Caco-2 (cell line): ENCODE results near the gene SCAMP1. TPM values are rescaled to one million over a fixed set of nuclear protein-coding genes. Genes with fewer than 3 reads are reported as not detected.

Experiments
- BruUV-seq: library from RNA; stranded (reverse); fragments of 400-500 nt; replicated peaks from 2 replicates; lab custom pipeline; 2021; lab: Mats Ljungman, UMichigan
- CTCF ChIA-PET: fragments of 300-600 bp; sonication (Branson Sonifier 250); formaldehyde crosslinking; loops from one replicate; lab custom pipeline; 2022; ENCODE audit warnings: antibody characterized with exemption; lab: Charles Lee
- POLR2A ChIA-PET: fragments of 300-600 bp; sonication (Branson Sonifier 250); formaldehyde crosslinking; loops from one replicate; lab custom pipeline; 2022; ENCODE audit warnings: antibody characterized with exemption; lab: Charles Lee
- DNase-seq, 2 experiments: peaks; one replicate each; pipeline versions ENCODE4 v3.0.0 to v3.0.0-alpha.2; 2020 to 2022
- H3K27me3 ChIP-seq: replicated peaks from 2 replicates; pipeline ENCODE4 v1.6.0; 2011; ENCODE audit warnings: low read length; ENCODE audit not compliant: control insufficient read depth, insufficient read depth
- H3K36me3 ChIP-seq: 2 replicates; pipeline ENCODE4 v1.5.1; 2011; ENCODE audit warnings: low read length; ENCODE audit not compliant: control insufficient read depth, insufficient read depth
- H3K4me1 ChIP-seq: fragments of 250-450 bp; sonication (Bioruptor Pico); 2 replicates; pipeline ENCODE4 v1.5.1; 2020; ENCODE audit warnings: mild to moderate bottlenecking
- H3K4me3 ChIP-seq: 2 replicates; pipeline ENCODE4 v1.5.1; 2011; ENCODE audit warnings: low read depth, mild to moderate bottlenecking, control low read depth, low read length
- H3K9me3 ChIP-seq: fragments of 250-450 bp; sonication (Bioruptor Pico); 2 replicates; pipeline ENCODE4 v1.5.1; 2020; ENCODE audit warnings: mild to moderate bottlenecking, moderate library complexity
- H3K27ac Mint-ChIP-seq: one replicate; pipeline ENCODE4 v1.8.0; 2022; ENCODE audit warnings: mixed read lengths; ENCODE audit not compliant: unreplicated experiment
- H3K27me3 Mint-ChIP-seq: one replicate; pipeline ENCODE4 v1.8.0; 2022; ENCODE audit warnings: mixed read lengths; ENCODE audit not compliant: insufficient read depth, unreplicated experiment
- H3K36me3 Mint-ChIP-seq: one replicate; pipeline ENCODE4 v1.8.0; 2022; ENCODE audit warnings: mild to moderate bottlenecking, mixed read lengths; ENCODE audit not compliant: insufficient read depth, unreplicated experiment
- H3K4me1 Mint-ChIP-seq: one replicate; pipeline ENCODE4 v1.8.0; 2022; ENCODE audit warnings: low read depth, mixed read lengths; ENCODE audit not compliant: unreplicated experiment
- H3K4me3 Mint-ChIP-seq: one replicate; pipeline ENCODE4 v1.8.0; 2022; ENCODE audit warnings: mild to moderate bottlenecking, moderate library complexity, mixed read lengths; ENCODE audit not compliant: unreplicated experiment
- H3K9me3 Mint-ChIP-seq: one replicate; pipeline ENCODE4 v1.8.0; 2022; ENCODE audit warnings: mixed read lengths; ENCODE audit not compliant: unreplicated experiment
- intact Hi-C: fragments of 100-400 bp; cut with micrococcal nuclease; formaldehyde crosslinking; loops from one replicate; pipeline ENCODE4 v1.10.0; 2022; ENCODE audit not compliant: unreplicated experiment
- total RNA-seq: library from RNA; stranded (reverse); gene quantifications from 2 replicates; pipeline ENCODE4 v1.2.3, GENCODE V29; 2022
- TF ChIP-seq, protein P1 (sequence below), 2 experiments: fragments of 200-600 bp in 1 of 2; IDR thresholded peaks; 1 replicate in 1 of 2; 2 replicates in 1 of 2; pipeline versions ENCODE4 v1.5.1 to v1.8.0; 2011 to 2022; ENCODE audit warnings: antibody characterized with exemption in 1 of 2, control low read depth in 1 of 2, inconsistent platforms in 1 of 2, low read depth in 1 of 2, low read length in 1 of 2, mild to moderate bottlenecking in 1 of 2, moderate library complexity in 1 of 2; ENCODE audit not compliant: insufficient read depth in 1 of 2, severe bottlenecking in 1 of 2, unreplicated experiment in 1 of 2

SCAMP1 gene
- total RNA-seq, 1 experiment from 2014 or later = 21.3 TPM

DNA sequence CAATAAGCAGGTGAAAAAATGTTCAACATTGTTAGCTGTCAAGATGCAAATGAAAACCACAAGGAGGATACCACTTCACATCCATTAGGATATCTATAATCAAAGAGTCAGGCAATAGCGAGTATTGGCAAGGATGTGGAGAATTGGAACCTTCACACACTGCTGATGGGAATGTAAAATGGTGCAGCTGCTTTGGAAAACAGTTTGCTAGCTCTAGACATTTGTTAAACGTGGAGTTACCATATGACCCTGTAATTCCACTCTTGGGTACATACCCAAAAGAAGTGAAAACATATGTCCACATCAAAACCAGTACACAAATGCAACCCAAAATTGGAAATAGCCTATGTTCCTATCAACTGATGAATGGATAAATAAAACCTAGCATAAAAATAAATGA, 37.4 kb downstream of the SCAMP1 start:
- DNase-seq = no peak
- Histone ChIP-seq H3K4me1 (no peaks in the 10 kb centered on the region), H3K27me3 (no peaks in the 10 kb centered on the region), H3K4me3 (no peak overlapping the region), H3K9me3 (no peaks in the 10 kb centered on the region), H3K36me3 (no peaks in the 10 kb centered on the region)
- intact Hi-C loops = no loop called here
- no TSS peak for BruUV-seq
- H3K27me3 Mint-ChIP-seq = no peaks in the 10 kb centered on the region
- no peak overlapping the region for H3K4me3 Mint-ChIP-seq
- CTCF ChIA-PET = no interaction called here
- H3K36me3 Mint-ChIP-seq = no peaks in the 10 kb centered on the region
- no peak overlapping the region for H3K27ac Mint-ChIP-seq
- no peaks in the 10 kb centered on the region for H3K4me1 Mint-ChIP-seq
- H3K9me3 Mint-ChIP-seq = no peaks in the 10 kb centered on the region
- POLR2A ChIA-PET = no interaction called here
- TF ChIP-seq, protein P1, sequence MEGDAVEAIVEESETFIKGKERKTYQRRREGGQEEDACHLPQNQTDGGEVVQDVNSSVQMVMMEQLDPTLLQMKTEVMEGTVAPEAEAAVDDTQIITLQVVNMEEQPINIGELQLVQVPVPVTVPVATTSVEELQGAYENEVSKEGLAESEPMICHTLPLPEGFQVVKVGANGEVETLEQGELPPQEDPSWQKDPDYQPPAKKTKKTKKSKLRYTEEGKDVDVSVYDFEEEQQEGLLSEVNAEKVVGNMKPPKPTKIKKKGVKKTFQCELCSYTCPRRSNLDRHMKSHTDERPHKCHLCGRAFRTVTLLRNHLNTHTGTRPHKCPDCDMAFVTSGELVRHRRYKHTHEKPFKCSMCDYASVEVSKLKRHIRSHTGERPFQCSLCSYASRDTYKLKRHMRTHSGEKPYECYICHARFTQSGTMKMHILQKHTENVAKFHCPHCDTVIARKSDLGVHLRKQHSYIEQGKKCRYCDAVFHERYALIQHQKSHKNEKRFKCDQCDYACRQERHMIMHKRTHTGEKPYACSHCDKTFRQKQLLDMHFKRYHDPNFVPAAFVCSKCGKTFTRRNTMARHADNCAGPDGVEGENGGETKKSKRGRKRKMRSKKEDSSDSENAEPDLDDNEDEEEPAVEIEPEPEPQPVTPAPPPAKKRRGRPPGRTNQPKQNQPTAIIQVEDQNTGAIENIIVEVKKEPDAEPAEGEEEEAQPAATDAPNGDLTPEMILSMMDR (IDR thresholded peaks at IDR 0.05; ENCODE audit: insufficient read depth in 1 of 2, low read depth in 1 of 2, low read length in 1 of 2, severe bottlenecking in 1 of 2, unreplicated experiment in 1 of 2) = no peak

DNA sequence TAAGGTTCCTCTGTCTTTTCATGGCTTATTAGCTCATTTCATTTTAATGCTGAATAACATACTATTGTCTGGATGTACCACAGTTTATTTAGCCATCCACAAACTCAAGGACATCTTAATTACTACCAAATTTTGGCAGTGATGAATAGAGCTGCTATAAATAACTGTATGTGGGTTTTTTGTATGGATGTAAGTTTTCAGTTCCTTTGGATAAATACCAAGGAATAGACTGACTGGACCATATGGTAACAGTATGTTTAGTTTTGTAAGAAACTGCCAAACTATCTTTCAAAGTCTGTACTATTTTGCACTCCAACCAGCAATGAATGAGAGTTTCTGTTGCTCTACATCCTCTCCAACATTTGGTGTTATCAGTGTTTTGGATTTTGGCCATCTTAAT, 38.7 kb downstream of the SCAMP1 start:
- TF ChIP-seq, protein P1 (IDR thresholded peaks at IDR 0.05; ENCODE audit: insufficient read depth in 1 of 2, low read depth in 1 of 2, low read length in 1 of 2, severe bottlenecking in 1 of 2, unreplicated experiment in 1 of 2) = no peak
- Histone ChIP-seq H3K36me3 (no peaks in the 10 kb centered on the region), H3K9me3 (no peaks in the 10 kb centered on the region), H3K27me3 (no peaks in the 10 kb centered on the region), H3K4me1 (no peaks in the 10 kb centered on the region), H3K4me3 (no peak overlapping the region)
- no TSS peak for BruUV-seq
- Mint-ChIP-seq H3K9me3 (no peaks in the 10 kb centered on the region), H3K27ac (no peak overlapping the region), H3K4me3 (no peak overlapping the region), H3K4me1 (no peaks in the 10 kb centered on the region), H3K36me3 (no peaks in the 10 kb centered on the region), H3K27me3 (no peaks in the 10 kb centered on the region)
- intact Hi-C loops = no loop called here
- no peak for DNase-seq
- POLR2A ChIA-PET = no interaction called here
- CTCF ChIA-PET = no interaction called here

DNA sequence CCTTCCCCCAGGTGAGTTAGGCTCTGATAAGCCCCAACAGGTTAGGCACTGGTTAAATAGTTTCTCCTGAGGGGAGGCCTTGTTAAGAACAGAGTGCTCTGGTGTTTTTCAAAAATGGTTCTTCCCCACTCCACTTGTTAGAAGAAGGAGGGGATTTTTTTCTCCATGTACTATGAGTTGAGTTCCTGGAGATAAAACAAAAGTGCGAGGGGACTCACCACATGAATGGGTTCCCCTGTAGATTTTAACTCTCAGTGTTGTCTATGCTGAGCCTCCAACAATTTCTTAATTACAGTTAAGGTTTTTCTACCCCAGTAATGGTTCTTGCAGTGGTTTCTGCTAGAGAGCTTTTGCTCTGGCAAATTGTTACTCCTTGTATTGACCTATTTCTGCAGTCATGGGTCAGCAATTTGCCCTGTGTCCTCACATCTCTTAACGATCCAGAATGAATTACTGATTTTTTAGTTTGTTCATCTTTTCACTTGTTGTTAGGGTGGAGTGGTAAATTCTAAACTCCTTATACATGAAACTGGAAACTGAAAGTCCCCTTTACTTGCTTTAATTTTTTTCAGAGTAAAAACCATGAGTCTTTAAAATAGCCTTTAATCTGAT, 44.4 kb downstream of the SCAMP1 start:
- H3K4me1 Mint-ChIP-seq = peaks cover 15% of the 10 kb centered on the region
- intact Hi-C loops = no loop called here
- H3K4me3 Mint-ChIP-seq = no peak overlapping the region
- ChIA-PET CTCF (no interaction called here), POLR2A (no interaction called here)
- H3K36me3 ChIP-seq = no peaks in the 10 kb centered on the region
- no peaks in the 10 kb centered on the region for H3K36me3 Mint-ChIP-seq
- H3K4me3 ChIP-seq = no peak overlapping the region
- no peak overlapping the region for H3K27ac Mint-ChIP-seq
- H3K9me3 ChIP-seq = no peaks in the 10 kb centered on the region; the same call in 1 of the 2 replicates
- TF ChIP-seq, protein P1 (IDR thresholded peaks at IDR 0.05; ENCODE audit: insufficient read depth in 1 of 2, low read depth in 1 of 2, low read length in 1 of 2, severe bottlenecking in 1 of 2, unreplicated experiment in 1 of 2) = no peak
- no peaks in the 10 kb centered on the region for H3K9me3 Mint-ChIP-seq
- H3K27me3 ChIP-seq = no peaks in the 10 kb centered on the region
- DNase-seq = no peak
- peaks cover 12% of the 10 kb centered on the region for H3K4me1 ChIP-seq
- no peaks in the 10 kb centered on the region for H3K27me3 Mint-ChIP-seq
- no TSS peak for BruUV-seq
